ENCODE results near the gene PHLPP1.

GRCh38 chr18:62814132-62814759 lies 98.9 kb downstream of the PHLPP1 start:
- no peak for TF ChIP-seq CTCF (IDR thresholded peaks at IDR 0.05; ENCODE audit: insufficient read depth, low read length, poor library complexity, severe bottlenecking)
- no peak for TF ChIP-seq EZH2phosphoT487 (conservative IDR thresholded peaks at IDR 0.05; ENCODE audit: low read length)
